CD4-positive, alpha-beta T cell treated with Interleukin-17A for 1 hour (primary cell): ENCODE data around the gene GNG10.
"Not testable (repeated sequence)": the region's sequence is repeated elsewhere in the genome, so short reads cannot be mapped to it uniquely, and the experiment has no call there.

Experiments
- DNase-seq: peaks from one replicate; pipeline ENCODE4 v3.0.0-alpha.2; 2020

Gene GNG10

DNA sequence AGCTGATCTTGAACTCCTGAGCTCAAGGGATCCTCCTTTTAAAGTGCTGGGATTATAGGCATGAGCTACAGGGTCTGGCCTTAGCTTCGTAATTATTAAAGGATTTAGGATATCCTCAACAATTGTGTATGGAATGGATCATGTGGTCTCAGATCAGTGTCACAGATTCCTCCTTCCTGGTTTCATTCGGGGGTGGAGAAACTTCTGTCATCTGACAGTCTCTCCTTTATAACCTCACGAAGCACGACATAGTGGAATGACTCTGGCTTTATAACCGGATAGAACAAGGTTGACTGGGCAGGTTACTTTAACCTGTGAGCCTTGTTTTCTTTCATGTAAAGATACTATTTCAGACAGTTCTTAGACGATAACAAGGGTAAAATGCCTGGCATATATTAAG is 4.4 kb upstream of the GNG10 start:
- no peak for DNase-seq

DNA sequence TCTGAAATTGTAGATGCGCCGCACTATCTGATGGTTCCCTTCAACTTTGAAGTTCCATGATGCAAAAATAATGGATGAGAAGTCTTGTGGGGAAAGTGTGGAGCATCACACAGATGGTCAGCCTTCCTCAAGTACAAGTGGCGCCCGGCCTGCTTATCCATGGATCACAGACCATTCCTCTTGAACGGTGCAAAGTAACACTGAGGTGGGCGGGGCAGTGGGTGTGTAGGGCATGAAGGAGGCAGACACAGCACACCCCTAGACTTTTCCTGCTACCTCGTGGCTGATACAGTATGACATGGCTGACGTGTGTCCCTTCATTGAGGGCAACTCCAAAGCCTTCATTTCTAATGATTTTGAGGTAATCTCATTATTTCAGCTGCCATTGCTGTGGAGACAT is 2.5 kb upstream of the GNG10 start:
- no peak for DNase-seq

- DNase-seq: no peak
Observed at GRCh38 chr9:111659691-111660090, 1.7 kb upstream of the GNG10 start.

DNA sequence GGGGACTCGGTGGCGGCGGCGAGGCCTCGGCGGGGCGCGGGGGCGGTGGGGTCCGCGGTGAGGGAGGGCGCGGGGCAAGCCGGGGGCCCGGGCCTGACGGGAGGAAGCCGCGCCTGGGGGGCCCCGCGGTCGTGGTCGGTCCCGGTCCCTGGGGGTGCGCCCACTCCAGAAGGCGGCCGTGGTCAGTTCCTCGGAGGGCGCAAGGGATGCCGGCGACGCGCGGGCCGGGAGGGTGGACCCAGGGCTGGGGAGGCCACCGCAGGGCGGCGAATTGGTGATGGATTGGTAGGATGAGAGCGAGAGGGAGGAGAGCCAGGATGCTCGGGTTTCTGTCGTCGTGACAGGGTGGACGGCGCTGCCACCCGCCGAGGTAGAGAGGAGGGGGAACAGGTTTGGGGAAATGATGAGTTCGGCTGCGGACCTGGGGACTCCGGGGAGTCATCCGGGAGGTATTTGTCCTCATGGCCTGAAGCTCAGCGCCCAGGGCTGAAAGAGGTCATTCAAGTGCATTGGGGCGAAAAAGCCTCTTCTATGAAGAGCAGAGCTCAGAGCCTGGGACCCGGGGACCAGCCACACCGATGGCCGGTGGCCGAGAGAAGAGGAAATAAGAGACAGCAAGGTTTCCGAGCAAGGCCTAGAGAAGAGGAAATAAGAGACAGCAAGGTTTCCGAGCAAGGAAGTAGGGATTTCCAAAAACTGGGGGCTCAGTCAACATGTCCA is 557 bp downstream of the GNG10 start:
- DNase-seq: peak; percentile 16

GRCh38 chr9:111662576-111663300 is 1.3 kb downstream of the GNG10 start:
- peak; percentile 23 for DNase-seq

DNA sequence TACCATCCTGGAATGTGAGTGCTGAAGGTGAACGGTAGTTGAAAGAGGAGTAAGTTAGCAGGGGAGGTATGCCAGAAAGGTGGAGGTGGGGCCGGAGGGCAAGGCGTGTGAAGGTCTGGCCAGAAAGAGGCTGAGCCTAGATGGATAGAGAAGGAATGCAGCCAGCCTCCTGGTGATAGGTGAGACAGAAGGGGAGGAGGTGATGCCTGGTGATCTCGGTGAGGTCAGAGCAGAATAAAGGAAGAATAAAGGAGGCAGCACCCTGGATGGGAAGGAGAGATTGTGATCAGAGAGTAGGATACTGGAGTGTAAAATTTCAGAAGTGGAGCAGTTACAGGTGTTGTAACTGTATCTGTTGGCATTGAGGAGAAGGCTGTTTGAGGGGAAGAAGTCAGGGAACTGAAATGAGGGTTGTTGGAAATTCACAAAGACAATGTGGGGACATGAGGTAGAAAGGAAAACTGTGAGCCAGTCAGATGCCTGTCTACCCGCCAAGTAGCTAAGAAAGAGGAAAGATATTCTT is 2.0 kb downstream of the GNG10 start:
- no peak for DNase-seq

DNA sequence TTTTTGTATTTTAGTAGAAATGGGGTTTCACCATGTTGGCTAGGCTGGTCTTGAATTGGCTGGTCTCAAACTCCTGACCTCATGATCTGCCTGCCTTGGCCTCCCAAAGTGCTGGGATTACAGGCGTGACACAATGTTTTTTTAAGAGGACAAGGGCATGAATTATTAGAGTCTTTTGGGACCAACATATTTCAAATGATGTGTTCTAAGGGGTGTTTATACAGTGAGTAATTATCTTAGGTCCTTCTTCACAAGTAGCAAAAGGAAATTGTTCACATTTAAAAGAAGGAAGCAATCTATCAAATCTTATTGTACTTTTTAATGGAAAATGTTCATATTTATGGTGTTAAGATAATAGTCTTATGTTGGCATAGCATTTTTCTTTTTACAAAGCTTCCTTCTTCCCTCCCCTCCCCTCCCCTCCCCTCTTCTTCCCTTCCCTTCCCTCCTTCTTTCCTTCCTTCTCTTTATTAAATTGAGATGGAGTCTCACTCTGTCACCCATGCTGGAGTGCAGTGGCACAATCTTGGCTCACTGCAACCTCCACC is 6.7 kb downstream of the GNG10 start:
- DNase-seq: no peak

DNA sequence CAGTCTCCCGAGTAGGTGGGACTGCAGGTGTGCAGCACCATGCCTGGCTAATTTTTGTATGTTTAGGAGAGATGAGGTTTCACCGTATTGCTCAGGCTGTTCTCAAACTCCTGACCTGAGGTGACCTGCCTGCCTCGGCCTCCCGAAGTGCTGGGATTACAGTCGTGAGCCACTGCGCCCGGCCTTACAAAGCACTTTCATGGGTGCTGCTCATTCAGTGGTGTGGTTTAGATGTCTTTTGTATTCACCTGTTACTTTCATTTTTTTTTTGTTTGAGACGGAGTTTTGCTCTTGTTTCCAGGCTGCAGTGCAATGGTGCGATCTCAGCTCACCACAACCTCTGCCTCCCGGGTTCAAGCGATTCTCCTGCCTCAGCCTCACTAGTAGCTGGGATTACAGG is 7.2 kb downstream of the GNG10 start:
- DNase-seq: not testable (repeated sequence)

DNA sequence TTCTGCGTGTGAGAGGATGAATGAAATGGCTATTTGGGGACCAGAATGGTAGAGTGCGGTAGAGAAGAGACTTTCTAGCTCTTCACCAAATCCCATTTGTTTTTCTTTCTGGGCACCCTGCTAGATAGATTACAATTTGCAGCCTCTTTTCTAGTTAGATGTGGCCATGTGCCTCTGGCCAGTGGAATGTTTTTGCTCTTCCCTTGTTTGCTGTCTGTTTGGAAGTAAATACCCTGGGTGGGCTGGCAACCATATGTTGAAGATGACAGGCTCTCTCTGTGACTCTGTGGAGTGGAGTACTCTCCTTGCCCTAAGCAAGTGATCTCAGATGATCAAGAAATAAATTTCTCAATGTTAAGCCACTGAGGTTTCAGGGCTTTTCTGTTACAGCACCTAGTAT is 12.9 kb downstream of the GNG10 start:
- no peak for DNase-seq

DNA sequence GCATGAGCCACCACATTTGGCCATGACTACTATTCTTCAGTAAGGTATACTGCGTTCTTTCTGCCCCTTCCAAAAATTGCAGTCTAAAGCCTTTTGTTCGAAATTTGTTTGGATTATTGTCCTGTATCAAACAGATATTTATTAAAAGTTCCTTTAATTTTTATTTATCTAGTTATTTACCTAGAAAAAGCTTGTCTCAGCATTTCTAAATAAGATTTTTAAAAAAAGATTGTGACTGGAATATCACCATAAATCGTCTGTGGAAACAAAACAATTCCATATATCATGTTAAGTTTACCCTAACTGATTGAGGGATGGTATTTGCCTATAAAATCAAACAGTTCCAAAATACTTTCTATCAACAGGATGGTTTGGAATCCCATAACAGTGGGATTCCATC is 14.7 kb downstream of the GNG10 start:
- no peak for DNase-seq

GRCh38 chr9:111678293-111678692 is 16.9 kb downstream of the GNG10 start:
- no peak for DNase-seq

DNA sequence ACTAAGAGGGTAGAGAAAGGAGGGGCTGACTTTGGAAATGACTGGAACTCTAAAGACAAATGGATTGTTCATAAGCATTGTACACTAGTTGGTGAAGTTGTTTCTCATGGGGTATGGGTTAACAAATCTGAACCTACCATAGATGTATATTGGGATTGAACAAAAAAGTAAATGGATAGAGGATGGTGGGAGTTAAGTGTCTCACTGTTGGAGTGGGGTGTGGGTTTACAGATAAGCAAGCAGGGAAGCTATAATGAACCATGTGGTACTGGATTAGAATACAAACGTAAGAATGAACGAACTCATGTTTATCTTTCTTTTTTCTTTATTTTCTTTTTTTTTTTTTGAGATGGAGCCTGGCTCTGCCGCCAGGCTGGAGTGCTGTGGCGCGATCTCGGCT is 17.8 kb downstream of the GNG10 start:
- DNase-seq: no peak

GRCh38 chr9:111683392-111683791 is 22.0 kb downstream of the GNG10 start:
- no peak for DNase-seq

DNA sequence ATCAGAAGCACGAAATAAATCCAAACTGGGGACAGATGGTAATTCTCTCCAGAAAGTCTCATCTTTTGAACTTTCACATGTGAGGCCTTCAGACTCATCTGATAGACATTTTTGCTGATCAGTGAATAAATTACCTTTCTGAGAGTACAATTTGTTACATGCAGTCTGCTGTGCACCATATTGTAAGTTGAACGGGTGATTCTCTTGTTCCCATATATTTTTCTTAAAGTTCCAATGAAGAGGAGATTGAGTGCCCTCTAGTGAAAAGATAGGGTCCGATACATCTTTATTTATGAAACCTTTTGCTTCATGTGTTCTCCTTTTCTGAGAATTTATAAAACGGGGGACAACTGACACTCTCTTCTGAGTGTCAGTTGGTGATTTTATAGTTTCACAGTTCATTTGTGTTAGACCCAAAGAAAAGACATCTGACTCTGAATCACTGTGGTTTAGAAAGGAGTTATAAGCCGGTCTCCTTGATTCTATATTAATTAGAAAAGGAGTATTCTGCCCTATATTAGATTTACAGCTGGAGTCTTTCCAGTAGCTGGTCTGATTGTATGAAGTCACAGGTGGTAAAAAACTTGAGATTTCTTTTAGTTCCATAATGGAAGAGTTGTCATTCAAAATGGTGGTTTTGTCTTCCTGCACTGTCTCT is 30.4 kb downstream of the GNG10 start:
- DNase-seq: peak; percentile 26

GRCh38 chr9:111696796-111697195 is 35.4 kb downstream of the GNG10 start:
- DNase-seq: no peak

DNA sequence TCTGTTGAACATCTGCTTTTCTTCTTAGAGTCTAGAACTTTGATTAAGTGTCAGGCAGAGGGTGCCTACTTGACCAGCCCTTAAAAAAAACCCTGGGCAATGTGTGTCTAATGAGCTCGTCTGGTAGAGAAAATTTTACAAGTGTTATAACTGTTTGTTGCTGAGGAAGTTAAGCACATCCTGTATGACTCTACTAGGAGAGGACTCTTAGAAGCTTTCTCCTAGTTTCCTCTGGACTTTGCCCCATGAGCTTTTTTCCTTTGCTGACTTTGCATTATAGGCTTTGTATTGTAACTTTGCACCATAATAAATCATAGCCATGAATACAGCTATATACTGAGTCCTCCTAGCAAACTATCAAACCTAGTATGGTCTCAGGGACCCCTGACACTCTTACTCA is 39.4 kb downstream of the GNG10 start:
- DNase-seq: no peak

DNA sequence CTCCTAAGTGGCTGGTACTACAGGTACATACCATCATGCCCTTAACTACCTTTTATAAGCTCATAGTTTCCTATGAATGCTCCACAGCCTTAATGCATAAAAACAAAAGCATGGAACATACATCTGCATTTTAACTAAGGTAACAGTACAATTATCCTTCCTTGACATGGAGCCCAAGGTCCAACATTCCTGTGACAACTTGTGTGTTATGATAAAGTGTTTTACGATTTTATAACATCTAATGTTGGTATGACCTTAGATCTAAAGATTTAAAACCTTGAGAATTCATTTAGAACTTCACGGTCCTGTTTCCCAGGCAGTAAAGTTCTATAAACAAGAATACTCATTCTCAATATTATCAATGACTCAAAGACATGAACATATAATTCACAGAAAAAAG is 43.1 kb downstream of the GNG10 start:
- DNase-seq: no peak

DNA sequence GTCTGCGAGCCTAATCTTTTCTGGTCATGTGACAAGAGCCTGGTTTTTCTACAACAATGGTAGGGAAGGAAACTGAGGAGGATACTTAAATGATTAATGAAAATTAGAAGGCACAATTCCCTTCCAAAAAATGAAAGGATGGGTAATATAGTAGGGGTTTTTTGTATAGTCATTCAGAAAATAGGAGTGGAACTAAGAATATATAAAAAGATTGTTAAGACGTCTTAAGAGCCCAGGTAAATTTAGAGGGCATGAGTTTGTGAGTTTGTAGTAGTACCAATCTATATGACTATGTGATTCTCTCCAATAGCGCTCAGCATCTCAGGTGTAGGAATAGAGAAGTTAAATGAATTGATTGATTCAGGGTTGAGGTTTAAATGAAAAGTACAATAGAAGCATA is 50.1 kb downstream of the GNG10 start:
- DNase-seq: no peak

DNA sequence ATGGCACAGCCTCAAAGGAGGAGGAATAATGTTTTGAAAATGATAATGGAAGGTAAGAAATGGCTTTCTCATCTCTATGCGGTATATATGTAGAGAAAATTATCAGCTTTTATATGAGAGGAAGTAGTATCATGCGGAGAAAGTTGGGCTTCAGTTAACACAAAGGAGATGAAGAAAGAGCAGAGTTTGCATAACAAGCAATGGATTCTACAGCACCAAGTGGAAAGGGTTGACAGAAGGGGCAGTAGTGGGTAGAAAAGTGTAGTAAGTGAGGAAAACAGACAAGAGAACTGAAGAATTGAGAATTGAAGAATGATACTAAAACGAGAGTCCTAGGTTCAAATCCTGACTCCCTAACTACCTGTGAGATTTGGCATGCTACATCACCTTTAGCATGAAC is 51.0 kb downstream of the GNG10 start:
- DNase-seq: no peak

- no peak for DNase-seq
Observed at GRCh38 chr9:111715471-111715870, 54.1 kb downstream of the GNG10 start.

DNA sequence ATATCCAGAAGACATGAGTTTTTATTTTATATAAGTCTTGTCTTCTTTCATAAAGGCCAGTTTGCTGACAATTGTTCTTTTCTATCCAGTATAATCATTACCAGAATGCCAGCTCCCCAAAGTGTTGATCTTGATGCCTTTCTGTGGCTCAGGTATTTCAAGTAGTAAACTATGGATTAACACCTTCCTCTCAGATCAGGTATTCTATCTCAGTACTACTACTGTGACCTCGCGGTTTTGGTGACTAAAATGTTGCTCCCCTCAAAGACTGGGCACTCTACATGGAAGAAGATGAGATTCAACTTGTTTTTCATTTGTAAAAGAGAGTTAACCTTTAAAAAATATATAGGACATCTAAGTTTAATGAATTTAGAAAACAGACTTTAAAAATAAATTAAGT is 58.1 kb downstream of the GNG10 start:
- DNase-seq: no peak
